Breast epithelium (tissue), 3 donors: ENCODE measurements around the gene ZNF48.

Experiments
- POLR2A ChIP-seq: fragments of 450-650 bp; IDR thresholded peaks from one replicate; pipeline ENCODE4 v1.6.1; 2016; ENCODE audit warnings: antibody characterized with exemption, mild to moderate bottlenecking, moderate library complexity
- POLR2AphosphoS5 ChIP-seq, 3 donors: sonication (generic); formaldehyde crosslinking; IDR thresholded peaks; one replicate each; pipeline ENCODE4 v1.6.1; 2017; ENCODE audit warnings: antibody characterized with exemption in 3 of 3
- TF ChIP-seq, protein P1 (sequence below), 3 donors: fragments of 450-650 bp; IDR thresholded peaks; one replicate each; pipeline ENCODE4 v1.5.1; 2016 to 2017; ENCODE audit warnings: antibody characterized with exemption in 3 of 3, mild to moderate bottlenecking in 3 of 3, moderate library complexity in 3 of 3

DNA sequence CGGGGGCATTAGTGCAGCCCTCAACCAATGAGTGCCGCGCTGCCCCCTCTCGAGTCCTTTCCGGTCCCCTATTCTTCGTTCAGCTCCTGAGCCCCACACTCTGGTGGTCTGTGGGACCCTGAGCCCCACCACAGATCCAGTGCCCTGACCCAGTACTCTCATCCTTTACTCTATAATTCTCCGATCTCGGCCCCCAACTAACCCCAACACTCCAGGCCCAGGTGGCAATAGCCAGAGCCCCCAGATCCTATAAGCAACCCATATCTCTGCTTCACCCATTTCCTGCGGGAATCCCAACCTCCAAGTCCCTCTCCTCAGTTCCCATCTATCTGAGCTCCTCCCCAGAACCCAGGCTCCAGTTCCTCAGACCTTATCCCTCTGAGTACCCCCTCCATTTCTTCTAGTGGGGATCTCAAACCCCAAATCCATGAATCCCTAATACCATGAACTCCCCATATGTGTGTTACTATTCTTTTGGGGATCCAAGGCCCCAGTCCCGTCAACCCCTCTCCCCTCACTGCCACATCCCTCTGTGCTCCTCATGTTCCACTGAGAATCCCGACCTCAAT lies 23.9 kb upstream of the ZNF48 start:
- TF ChIP-seq POLR2AphosphoS5 (IDR thresholded peaks at IDR 0.05) (no peak), POLR2A (no peak)
- TF ChIP-seq, protein P1, sequence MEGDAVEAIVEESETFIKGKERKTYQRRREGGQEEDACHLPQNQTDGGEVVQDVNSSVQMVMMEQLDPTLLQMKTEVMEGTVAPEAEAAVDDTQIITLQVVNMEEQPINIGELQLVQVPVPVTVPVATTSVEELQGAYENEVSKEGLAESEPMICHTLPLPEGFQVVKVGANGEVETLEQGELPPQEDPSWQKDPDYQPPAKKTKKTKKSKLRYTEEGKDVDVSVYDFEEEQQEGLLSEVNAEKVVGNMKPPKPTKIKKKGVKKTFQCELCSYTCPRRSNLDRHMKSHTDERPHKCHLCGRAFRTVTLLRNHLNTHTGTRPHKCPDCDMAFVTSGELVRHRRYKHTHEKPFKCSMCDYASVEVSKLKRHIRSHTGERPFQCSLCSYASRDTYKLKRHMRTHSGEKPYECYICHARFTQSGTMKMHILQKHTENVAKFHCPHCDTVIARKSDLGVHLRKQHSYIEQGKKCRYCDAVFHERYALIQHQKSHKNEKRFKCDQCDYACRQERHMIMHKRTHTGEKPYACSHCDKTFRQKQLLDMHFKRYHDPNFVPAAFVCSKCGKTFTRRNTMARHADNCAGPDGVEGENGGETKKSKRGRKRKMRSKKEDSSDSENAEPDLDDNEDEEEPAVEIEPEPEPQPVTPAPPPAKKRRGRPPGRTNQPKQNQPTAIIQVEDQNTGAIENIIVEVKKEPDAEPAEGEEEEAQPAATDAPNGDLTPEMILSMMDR (IDR thresholded peaks at IDR 0.05), result no peak
